SHP77 treated with DMSO at 0.1 percent for 48 hours (cell line): ENCODE measurements around the gene LBR.
A peak's percentile ranks its signal among the peaks of the same experiment; 100 is the strongest.

Experiments used
- DNase-seq: peaks from one replicate; lab custom pipeline; 2025; lab: John Stamatoyannopoulos, UW

Gene LBR

GRCh38 chr1:225445639-225446594, 18.1 kb upstream of the LBR start:
- DNase-seq: no peak

GRCh38 chr1:225442123-225442505, 14.3 kb upstream of the LBR start:
- DNase-seq: no peak

GRCh38 chr1:225441314-225442122, 13.7 kb upstream of the LBR start:
- DNase-seq: no peak

GRCh38 chr1:225440380-225441221, 12.8 kb upstream of the LBR start:
- DNase-seq: no peak

GRCh38 chr1:225437710-225438437, 10.0 kb upstream of the LBR start:
- DNase-seq: no peak

- no peak for DNase-seq
Observed at GRCh38 chr1:225435957-225436392, 8.1 kb upstream of the LBR start.

GRCh38 chr1:225435487-225435886, 7.6 kb upstream of the LBR start:
- DNase-seq: peak; percentile 21

- DNase-seq: no peak
Observed at GRCh38 chr1:225435076-225435475, 7.2 kb upstream of the LBR start.

GRCh38 chr1:225434046-225434445, 6.2 kb upstream of the LBR start:
- DNase-seq: no peak

GRCh38 chr1:225431081-225431863, 3.4 kb upstream of the LBR start:
- no peak for DNase-seq

- DNase-seq: no peak
Observed at GRCh38 chr1:225430301-225430700, 2.5 kb upstream of the LBR start.

GRCh38 chr1:225428881-225429455, 1.1 kb upstream of the LBR start:
- DNase-seq: no peak

- peak; percentile 79 for DNase-seq
Observed at GRCh38 chr1:225428068-225428880, 436 bp upstream of the LBR start.

GRCh38 chr1:225426395-225427234, 1.2 kb downstream of the LBR start:
- no peak for DNase-seq

GRCh38 chr1:225425201-225425786, 2.5 kb downstream of the LBR start:
- DNase-seq: no peak

GRCh38 chr1:225424562-225425200, 3.2 kb downstream of the LBR start:
- no peak for DNase-seq

- DNase-seq: no peak
Observed at GRCh38 chr1:225423518-225423855, 4.4 kb downstream of the LBR start.
